Germinal center (tissue), 1 donor: ENCODE results near the gene WNT3.
"Not testable (repeated sequence)": the region's sequence is repeated elsewhere in the genome, so short reads cannot be mapped to it uniquely, and the experiment has no call there.

Experiments used
- DNase-seq: peaks from one replicate; pipeline ENCODE4 v3.0.0; 2012; ENCODE audit warnings: mixed read lengths, low spot score

Gene WNT3

DNA sequence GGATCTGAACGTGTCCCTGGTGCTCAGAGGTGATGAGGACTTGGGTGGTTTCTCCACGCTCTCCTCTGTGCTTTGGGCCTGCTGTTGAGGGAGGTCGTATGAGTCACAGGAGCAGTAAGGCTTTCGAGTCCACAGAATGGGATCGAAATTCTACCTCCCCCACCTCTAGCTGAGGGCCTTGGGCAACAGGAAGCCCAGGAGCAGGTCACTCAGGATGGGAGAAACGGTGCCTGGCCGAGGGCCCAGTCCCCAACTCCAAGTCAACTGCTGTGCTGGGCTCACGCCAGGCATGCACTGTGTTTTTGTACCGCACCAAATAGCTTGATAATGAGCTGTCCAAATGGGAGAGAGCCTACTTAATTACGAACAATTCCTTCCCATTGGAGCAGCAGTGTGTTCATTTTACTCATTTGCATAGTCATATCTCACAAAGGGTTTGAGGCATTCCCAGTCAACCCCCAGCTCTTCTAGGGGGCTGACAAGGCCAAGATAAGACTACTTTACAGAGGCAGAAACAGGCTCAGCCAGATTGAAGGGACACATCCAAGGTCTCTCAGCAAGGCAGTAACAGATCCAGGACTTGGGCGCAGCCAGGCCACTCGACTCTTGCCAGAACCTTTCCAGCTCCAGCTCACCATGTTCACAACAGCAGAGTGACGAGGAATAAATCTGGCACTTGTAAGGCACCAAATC is 53.6 kb downstream of the WNT3 start:
- no peak for DNase-seq

- no peak for DNase-seq
Measured at GRCh38 chr17:46764000-46764708, 54.3 kb downstream of the WNT3 start.

GRCh38 chr17:46763416-46763815 is 55.1 kb downstream of the WNT3 start:
- DNase-seq, result no peak

GRCh38 chr17:46759141-46759540 is 59.4 kb downstream of the WNT3 start:
- no peak for DNase-seq

DNA sequence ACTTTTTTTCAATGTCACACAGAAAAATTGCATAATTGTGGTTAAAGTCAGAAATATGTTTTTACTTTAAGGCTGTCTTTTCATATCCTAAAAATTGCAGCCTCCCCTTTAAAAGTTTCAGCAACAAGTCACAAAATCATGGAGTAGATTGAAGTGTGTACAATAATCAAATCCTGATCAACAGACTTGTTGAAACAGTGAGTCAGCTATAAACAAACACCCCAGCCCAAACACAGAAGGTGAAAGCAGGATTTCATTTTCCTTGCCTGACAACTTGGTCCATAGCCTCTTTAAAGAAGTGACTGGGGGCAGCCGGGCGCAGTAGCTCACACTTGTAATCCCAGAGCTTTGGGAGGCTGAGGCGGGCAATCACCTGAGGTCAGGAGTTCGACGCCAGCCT is 59.9 kb downstream of the WNT3 start:
- no peak for DNase-seq

DNA sequence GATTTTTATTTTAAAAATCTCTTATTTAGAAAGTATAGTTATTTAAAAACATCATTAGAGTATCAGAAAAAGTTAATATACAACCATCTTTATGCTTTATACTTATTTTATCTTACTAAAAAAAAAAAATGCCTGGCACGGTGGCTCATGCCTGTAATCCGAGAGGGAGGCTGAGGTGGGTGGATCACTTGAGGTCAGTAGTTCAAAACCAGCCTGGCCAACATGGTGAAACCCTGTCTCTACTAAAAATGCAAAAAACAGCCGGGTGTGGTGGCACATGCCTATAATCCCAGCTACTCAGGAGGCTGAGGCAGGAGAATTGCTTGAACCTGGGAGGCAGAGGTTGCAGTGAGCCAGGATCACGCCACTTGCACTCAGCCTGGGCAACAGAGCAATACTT is 60.9 kb downstream of the WNT3 start:
- DNase-seq, result not testable (repeated sequence)

- DNase-seq, result no peak
Measured at GRCh38 chr17:46756861-46757260, 61.6 kb downstream of the WNT3 start.

- DNase-seq, result no peak
Measured at GRCh38 chr17:46756081-46756735, 62.3 kb downstream of the WNT3 start.

GRCh38 chr17:46753776-46754175 is 64.7 kb downstream of the WNT3 start:
- DNase-seq, result no peak

GRCh38 chr17:46751425-46751824 is 67.1 kb downstream of the WNT3 start:
- no peak for DNase-seq

DNA sequence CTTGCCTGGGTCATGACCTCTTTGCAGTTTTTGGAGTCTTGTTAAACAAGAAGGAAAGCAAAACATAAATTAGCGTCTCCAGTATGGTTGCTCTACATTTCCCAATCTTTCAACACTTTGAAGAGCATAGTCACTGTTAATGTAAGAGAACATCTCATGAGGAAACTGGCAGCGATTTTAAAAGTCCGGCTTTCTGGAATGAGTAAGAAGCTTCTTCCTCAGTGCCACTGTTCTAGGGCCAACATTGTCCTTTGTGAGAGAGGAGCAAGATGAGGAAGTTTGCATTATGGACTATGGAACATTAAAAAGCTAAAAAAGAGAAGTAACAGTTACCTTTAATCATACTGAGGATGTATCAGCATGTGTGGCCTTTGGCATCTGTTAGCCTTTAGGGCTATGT is 73.1 kb downstream of the WNT3 start:
- no peak for DNase-seq

- no peak for DNase-seq
Measured at GRCh38 chr17:46744441-46744840, 74.1 kb downstream of the WNT3 start.

- no peak for DNase-seq
Measured at GRCh38 chr17:46742565-46743270, 75.8 kb downstream of the WNT3 start.

GRCh38 chr17:46741122-46741730 is 77.3 kb downstream of the WNT3 start:
- no peak for DNase-seq

DNA sequence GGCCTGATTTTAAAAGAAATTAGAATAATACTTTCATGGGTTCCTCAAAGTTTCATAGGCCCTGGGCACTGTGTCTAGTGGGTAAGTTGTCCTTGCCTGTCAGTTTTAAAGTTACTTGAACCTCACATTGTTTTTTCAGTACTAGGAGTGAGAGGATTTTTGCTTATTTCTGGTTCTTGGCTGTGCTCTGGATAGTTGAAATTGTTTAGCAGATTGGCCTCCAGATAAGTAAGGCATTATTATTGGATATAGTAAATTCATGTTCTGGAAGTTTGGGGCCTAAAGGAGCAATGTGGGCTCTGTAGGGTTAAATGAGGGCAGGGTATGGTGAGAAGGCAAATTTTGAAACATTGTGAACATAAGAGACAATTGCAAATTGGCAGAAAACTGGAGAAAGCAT is 78.5 kb downstream of the WNT3 start:
- DNase-seq, result no peak

GRCh38 chr17:46738544-46738943 is 79.9 kb downstream of the WNT3 start:
- no peak for DNase-seq

DNA sequence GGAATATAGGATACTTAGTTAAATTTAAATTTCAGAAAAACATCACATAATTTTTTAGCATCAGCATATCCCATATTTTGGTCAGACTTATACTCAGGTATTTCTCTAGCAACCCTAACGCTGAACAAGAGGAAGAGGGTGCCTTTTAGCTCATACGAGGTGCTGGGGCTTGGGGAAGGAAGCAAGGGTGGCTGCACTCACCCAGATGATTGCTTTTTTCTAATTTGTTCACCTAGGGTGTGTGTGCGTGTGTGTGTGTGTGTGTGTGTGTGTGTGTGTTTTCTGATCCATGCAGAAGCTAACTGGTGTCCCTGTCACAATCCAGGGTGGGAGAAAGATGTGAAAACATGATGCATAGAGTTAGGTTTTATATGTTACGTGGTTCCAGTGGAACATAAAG is 81.2 kb downstream of the WNT3 start:
- DNase-seq, result peak; percentile 38

- peak; percentile 54 for DNase-seq
Measured at GRCh38 chr17:46736100-46736499, 82.4 kb downstream of the WNT3 start.

DNA sequence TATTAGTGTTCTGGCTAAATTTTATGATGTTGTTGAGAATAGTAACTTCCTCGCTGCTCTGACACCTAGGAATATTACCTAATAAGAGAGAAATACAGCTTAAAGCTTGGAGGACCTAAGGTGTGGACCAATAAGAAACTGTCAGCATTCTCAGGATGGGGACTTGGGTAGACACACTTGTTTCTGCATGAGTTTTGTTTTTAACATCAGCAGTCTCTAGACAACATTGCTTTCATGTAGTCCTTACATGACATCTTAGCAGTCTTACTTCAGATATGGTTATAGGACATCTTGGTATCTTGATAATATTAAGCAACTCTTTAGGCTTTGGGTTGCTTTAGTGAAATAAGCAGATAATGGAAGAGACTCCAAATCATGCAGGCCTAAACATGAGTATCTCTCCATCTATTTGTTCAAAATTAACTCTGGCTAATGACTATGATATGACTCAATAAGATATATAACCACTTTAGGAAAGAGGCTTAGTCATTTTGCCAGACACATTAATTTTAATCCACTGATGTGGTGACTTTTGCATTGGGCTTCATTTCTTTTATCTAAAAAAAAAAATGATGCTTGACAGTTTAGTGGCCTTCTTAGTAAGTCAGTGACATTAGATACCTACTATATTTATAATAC is 84.5 kb downstream of the WNT3 start:
- DNase-seq, result no peak

GRCh38 chr17:46732754-46733398 is 85.6 kb downstream of the WNT3 start:
- no peak for DNase-seq

- DNase-seq, result no peak
Measured at GRCh38 chr17:46732160-46732559, 86.3 kb downstream of the WNT3 start.
